Thyroid gland (tissue), 4 donors: Measurements from ENCODE around the gene TAF8. TPM values are rescaled to one million over a fixed set of nuclear protein-coding genes. Genes with fewer than 3 reads are reported as not detected.
A peak's percentile ranks its signal among the peaks of the same experiment; 100 is the strongest.
"Not testable (repeated sequence)": the region's sequence is repeated elsewhere in the genome, so short reads cannot be mapped to it uniquely, and the experiment has no call there.

Experiments used
- DNase-seq, 2 donors: peaks; one replicate each; pipeline ENCODE4 v3.0.0-alpha.2; 2019
- H3K27ac ChIP-seq, 3 donors: fragments of 200-600 bp; sonication (generic); 1 replicate in 2 of 3; 2 replicates in 1 of 3; pipeline ENCODE4 v1.5.1; 2016 to 2019; ENCODE audit warnings: mild to moderate bottlenecking in 1 of 3, moderate library complexity in 1 of 3
- H3K27me3 ChIP-seq: fragments of 200-600 bp; sonication (generic); one replicate; pipeline ENCODE4 v1.5.1; 2019
- H3K36me3 ChIP-seq, 2 donors: fragments of 200-600 bp; sonication (generic); one replicate each; pipeline ENCODE4 v1.5.1; 2016 to 2019
- H3K4me1 ChIP-seq, 2 donors: fragments of 200-600 bp; sonication (generic); one replicate each; pipeline ENCODE4 v1.5.1; 2017 to 2019
- H3K4me3 ChIP-seq, 3 donors: fragments of 200-600 bp; sonication (generic); replicated peaks in 1 of 3; 1 replicate in 2 of 3; 2 replicates in 1 of 3; pipeline ENCODE4 v1.5.1; 2016; ENCODE audit warnings: mild to moderate bottlenecking in 1 of 3
- H3K9me3 ChIP-seq: fragments of 200-600 bp; sonication (generic); one replicate; pipeline ENCODE4 v1.5.1; 2017
- CTCF ChIP-seq, 6 experiments: fragments of 200-600 bp in 3 of 6; fragments of 450-650 bp in 3 of 6; sonication (generic) in 3 of 6; IDR thresholded peaks; one replicate each; pipeline ENCODE4 v1.5.1; 2016 to 2019; ENCODE audit warnings: antibody characterized with exemption in 6 of 6, mild to moderate bottlenecking in 2 of 6, inconsistent platforms in 1 of 6, moderate library complexity in 1 of 6
- POLR2A ChIP-seq, 2 donors: fragments of 450-650 bp; IDR thresholded peaks; one replicate each; pipeline ENCODE4 v1.6.1; 2017; ENCODE audit warnings: antibody characterized with exemption in 2 of 2, mild to moderate bottlenecking in 2 of 2, moderate library complexity in 1 of 2
- WGBS, 2 donors: methylation state at CpG; one replicate each; pipeline ENCODE4 v1.1.5; 2017; 5-methylcytosine and 5-hydroxymethylcytosine counted together
- intact Hi-C: fragments of 100-400 bp; cut with DNase I; formaldehyde crosslinking; loops from one replicate; pipeline ENCODE4 v1.15.1; 2023
- total RNA-seq, 4 donors: library from RNA; depleted of rRNA; stranded (reverse); fragments of >200 nt; gene quantifications; one replicate each; pipeline ENCODE4 v1.2.3, GENCODE V29; 2016

The TAF8 gene, protein sequence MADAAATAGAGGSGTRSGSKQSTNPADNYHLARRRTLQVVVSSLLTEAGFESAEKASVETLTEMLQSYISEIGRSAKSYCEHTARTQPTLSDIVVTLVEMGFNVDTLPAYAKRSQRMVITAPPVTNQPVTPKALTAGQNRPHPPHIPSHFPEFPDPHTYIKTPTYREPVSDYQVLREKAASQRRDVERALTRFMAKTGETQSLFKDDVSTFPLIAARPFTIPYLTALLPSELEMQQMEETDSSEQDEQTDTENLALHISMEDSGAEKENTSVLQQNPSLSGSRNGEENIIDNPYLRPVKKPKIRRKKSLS
- 100 to 1,000 TPM in 1 of 4 donors, 10 to 100 TPM in 3; 52.0 to 131 (median 72.2) TPM for total RNA-seq

DNA sequence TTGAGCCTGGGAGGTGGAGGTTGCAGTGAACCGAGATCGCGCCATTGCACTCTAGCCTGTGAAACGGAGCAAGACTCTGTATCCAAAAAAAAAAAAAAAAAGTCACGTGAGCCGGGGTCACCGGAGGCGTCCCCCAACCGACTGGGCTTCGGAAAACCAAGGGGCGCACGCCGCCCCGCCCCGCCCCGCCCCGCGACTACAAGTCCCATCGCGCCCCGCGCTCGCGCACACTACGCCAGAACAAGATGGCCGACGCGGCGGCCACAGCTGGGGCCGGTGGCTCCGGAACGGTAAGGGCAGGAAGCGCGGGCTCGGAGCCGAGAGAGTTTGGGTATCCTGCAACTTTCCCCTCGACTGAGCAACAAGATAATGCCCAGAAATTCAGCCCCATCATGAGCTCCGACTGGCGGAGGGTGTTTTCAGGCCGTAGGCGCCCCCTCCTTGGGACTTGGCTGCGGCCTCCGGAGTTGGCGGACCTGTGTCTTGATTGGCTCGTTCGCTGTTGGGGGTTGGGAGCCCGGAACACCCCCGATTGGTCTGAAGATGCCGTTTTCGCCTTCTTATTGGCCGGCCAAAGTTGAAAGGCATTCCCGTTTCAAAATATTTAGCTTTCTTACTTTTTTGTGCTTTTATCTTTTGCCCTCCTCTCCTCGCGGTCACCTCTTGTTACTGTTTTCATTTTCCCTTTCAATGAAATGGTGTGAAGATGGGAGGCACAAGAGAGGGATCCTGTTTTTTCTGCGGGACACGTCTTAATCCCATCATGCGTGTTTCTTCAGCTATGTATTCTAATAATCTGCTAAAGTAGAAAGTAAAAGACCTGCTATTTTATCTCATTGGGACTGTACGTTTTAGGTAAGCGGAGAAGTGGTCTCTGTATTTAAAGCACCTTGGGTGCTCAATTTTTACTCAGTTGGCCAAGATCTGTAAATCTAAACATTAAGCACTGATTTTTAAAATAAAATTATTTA is at the start of gene TAF8:
Gene TAF8 (plus strand): TSS at position 228 of the 971 bp plus-strand sequence. CDS start 18 bp downstream, at position 246.
- Histone ChIP-seq H3K9me3 (no peaks in the 10 kb centered on the region), H3K36me3 (peaks cover 4 to 14% of the 10 kb centered on the region in 2 donors), H3K27me3 (no peaks in the 10 kb centered on the region), H3K4me3 (peak within 1 kb of the TSS in 2 of 3 donors; percentile 9 to 79), H3K4me1 (peaks cover 34 to 56% of the 10 kb centered on the region in 2 donors), H3K27ac (peak within 1 kb of the TSS; percentile 80 to 96 (median 90))
- intact Hi-C loops: no loop called here
- WGBS, 2 donors: 1 to 2% methylated on average over 22 to 53 of the region's 59 CpGs
- peak; percentile 95 for DNase-seq
- TF ChIP-seq CTCF (IDR thresholded peaks at IDR 0.05): peak in 2 of 6 experiments; percentile 16 to 35
- TF ChIP-seq POLR2A (IDR thresholded peaks at IDR 0.05): peak; percentile 7 to 89

DNA sequence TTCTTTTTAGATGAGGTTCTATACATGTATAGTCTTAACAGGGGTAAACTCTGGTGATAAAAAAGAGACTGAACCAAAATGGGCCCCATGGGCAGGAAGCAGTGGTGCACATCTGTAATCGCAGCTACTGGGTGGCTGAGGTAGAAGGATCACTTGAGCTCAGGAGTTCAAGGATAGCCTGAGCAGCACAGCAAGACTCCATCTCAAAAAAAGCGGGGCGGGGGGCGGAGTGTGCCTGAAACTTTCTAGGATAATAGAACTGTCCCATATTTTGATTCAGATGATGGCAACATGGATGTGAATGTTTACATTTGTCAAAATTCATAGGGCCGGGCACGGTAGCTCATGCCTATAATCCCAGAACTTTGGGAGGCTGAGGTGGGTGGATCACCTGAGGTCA is 48.8 kb upstream of the TAF8 start:
- Histone ChIP-seq H3K36me3 (peaks cover 0 to 3% of the 10 kb centered on the region in 2 donors), H3K27ac (no peak overlapping the region), H3K4me3 (no peak overlapping the region), H3K9me3 (no peaks in the 10 kb centered on the region), H3K27me3 (no peaks in the 10 kb centered on the region), H3K4me1 (no peaks in the 10 kb centered on the region)
- intact Hi-C loops: no loop called here
- WGBS, 2 donors: 94 to 96% methylated on average over 6 of the region's 6 CpGs
- DNase-seq: no peak
- TF ChIP-seq POLR2A (IDR thresholded peaks at IDR 0.05) (no peak), CTCF (IDR thresholded peaks at IDR 0.05) (no peak)

- H3K27ac ChIP-seq, DNase-seq, H3K36me3 ChIP-seq, intact Hi-C loops, H3K4me3 ChIP-seq, H3K27me3 ChIP-seq, H3K9me3 ChIP-seq: not testable (repeated sequence)
- WGBS, 2 donors: 100% methylated on average over 1 of the region's 1 CpG
- H3K4me1 ChIP-seq: peaks cover 13 to 17% of the 10 kb centered on the region in 2 donors
Measured at GRCh38 chr6:42003658-42004057, 46.7 kb upstream of the TAF8 start.

- no peak for TF ChIP-seq CTCF (IDR thresholded peaks at IDR 0.05)
- TF ChIP-seq POLR2A (IDR thresholded peaks at IDR 0.05): no peak
- Histone ChIP-seq H3K27ac (peak overlapping the region in 1 of 3 donors; percentile 51), H3K4me3 (no peak overlapping the region), H3K36me3 (peaks cover 0 to 3% of the 10 kb centered on the region in 2 donors), H3K4me1 (peaks cover 31 to 38% of the 10 kb centered on the region in 2 donors), H3K27me3 (no peaks in the 10 kb centered on the region), H3K9me3 (no peaks in the 10 kb centered on the region)
- WGBS, 2 donors: 68 to 72% methylated on average over 15 of the region's 15 CpGs
- intact Hi-C loops: no loop called here
- DNase-seq: no peak
Measured at GRCh38 chr6:42007286-42008137, 42.8 kb upstream of the TAF8 start.

- Histone ChIP-seq H3K27ac (peak overlapping the region in 1 of 3 donors; percentile 51), H3K4me1 (peaks cover 31 to 38% of the 10 kb centered on the region in 2 donors)
- H3K36me3 ChIP-seq, H3K4me3 ChIP-seq, intact Hi-C loops, H3K9me3 ChIP-seq, H3K27me3 ChIP-seq: not testable (repeated sequence)
- WGBS, 2 donors: 61 to 66% methylated on average over 8 of the region's 8 CpGs
- peak in 1 of 2 donors; percentile 35 for DNase-seq
Measured at GRCh38 chr6:42008138-42008528, 42.2 kb upstream of the TAF8 start.
